GM10847 (cell line): ENCODE results near the gene CSNK1D.

Experiments
- POLR2A ChIP-seq: IDR thresholded peaks from 2 replicates; pipeline ENCODE4 v1.6.1; 2011; ENCODE audit not compliant: insufficient read length; ENCODE audit errors: extremely low read depth

CSNK1D gene

GRCh38 chr17:82243648-82244412, 29.7 kb downstream of the CSNK1D start:
- TF ChIP-seq POLR2A = no peak

GRCh38 chr17:82242977-82243647, 30.4 kb downstream of the CSNK1D start:
- peak; percentile 13 for TF ChIP-seq POLR2A

- peak; percentile 8 for TF ChIP-seq POLR2A
These were observed 30.9 kb downstream of the CSNK1D start for GRCh38 chr17:82242698-82242976.

DNA sequence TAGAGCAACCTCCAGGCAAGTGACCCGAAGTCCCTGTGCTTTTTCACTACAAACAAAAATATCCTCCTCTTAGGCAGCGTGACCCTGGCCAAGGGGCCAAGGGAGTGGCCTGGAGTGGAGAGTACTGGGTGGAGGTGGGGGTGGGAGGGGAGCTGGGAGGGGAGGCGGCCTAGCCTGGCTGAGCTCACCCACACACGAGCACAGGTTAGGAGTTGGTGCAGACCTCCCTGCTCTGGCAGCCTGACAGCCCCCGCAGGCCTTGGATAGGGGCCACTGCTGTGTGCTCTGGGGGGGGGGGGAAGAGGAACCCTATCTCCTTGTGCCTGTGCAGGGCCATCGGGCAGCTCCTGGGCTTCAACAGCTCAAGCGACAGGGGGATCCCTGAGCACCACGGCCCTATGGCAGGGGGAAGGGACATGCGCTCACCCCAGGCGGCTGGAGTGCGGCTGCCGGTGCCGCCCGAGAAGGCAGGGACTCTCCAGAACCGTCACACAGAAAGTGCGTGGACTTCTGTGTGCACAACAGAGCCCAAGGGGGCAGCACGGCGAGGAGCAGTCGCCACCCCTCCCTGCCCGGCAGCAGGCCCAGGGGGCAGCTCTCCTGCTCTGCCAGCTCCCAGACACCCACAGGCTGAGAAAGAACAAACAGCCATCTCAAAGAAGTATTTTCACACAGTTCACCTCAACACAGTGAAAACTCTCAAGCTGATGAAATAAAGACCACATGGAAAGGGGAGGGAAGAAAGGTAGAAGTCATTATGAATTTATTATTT, 31.4 kb downstream of the CSNK1D start:
- no peak for TF ChIP-seq POLR2A

- TF ChIP-seq POLR2A = no peak
These were observed 32.1 kb downstream of the CSNK1D start for GRCh38 chr17:82241183-82241925.

GRCh38 chr17:82240506-82241182, 32.9 kb downstream of the CSNK1D start:
- no peak for TF ChIP-seq POLR2A

DNA sequence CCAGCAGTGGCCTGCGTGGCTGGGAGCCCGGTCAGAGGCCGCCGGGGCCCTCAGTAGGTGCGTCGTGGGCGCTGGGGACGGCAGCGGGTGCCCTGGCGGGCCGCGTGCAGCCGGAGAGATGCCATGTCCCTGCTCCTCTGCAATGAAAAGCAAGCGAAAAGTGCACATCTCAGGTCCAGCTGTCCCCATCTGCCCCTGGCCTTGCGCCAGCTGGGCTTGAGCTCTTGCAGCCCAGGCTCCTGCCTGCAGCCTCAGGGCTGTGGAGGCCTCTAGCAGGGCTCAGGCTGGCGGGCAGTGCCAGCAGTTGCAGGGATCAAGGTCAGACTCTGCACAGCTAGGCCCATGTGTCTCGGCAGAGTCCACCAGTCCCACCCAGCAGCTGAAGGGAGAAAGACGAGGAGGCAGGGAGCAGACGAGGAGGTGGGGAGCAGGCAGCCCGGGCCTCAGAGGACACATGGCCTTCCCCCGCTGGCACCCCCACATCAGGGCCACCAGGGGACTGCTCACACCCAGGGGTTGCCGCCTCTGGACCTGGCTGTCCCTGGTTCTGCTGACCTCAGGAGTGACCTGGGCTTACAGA, 33.5 kb downstream of the CSNK1D start:
- no peak for TF ChIP-seq POLR2A

DNA sequence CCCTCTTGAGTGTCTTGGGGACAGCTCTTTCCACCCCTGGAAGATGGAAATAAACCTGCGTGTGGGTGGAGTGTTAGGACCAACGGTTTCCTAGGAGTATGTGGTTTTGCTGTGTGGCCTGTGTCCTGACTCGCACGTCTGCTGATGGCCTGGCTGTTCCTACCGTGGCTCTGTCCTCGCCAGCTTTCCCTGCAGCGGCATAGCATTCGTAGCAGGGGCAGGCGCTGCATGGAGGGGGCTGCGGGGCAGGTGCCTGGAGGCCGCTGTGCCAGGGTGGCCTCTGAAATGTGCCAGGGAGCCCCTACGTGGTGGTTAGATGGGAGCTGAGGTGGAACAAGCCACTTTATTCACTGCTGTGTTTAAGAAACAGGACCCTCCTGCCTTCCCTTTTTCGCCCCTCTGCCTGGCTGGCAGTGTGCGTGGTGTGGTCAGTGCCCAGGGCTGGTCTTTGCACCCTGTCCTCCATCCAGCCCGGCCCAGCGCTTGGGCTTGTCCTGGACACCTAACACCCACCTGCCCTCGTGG, 34.0 kb downstream of the CSNK1D start:
- TF ChIP-seq POLR2A = no peak

GRCh38 chr17:82238472-82239201, 34.9 kb downstream of the CSNK1D start:
- TF ChIP-seq POLR2A = no peak

GRCh38 chr17:82237746-82238471, 35.6 kb downstream of the CSNK1D start:
- TF ChIP-seq POLR2A = no peak

- TF ChIP-seq POLR2A = no peak
These were observed 36.3 kb downstream of the CSNK1D start for GRCh38 chr17:82237083-82237745.

DNA sequence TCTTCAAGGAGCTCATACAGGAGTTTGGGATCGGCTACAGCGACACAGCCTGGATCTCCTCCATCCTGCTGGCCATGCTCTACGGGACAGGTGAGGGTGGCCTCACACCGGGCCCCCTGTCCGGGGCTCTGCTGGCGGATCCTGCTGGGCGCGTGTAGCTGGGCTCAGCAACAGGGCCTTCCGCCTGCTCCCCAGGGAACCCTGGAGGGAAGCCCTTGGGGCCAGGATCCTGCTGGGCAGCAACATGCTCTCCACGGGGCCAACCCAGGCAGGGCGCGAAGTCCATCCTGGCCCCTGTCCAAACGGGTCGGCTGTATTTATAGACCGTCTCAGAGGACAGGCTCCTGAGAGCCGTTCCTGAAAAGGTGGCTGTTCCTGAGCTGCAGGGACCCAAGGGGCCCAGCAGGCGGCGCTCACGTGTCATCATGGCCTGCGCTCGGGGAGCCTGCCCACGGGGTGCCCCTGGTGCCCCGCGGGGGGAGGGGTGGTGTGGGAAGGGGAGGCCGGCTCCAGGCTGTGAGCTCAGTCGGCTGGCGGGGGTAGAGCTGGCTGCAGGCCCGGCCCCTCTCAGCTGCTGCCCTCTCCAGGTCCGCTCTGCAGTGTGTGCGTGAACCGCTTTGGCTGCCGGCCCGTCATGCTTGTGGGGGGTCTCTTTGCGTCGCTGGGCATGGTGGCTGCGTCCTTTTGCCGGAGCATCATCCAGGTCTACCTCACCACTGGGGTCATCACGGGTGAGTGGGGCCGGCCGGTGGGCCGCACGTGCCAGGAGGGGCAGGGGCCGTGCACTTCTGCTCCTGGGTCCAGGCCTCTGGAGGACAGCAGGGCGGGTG, 37.1 kb downstream of the CSNK1D start:
- no peak for TF ChIP-seq POLR2A
